GM21737 (cell line): ENCODE results near the gene TBXA2R.
"Not testable (repeated sequence)": the region's sequence is repeated elsewhere in the genome, so short reads cannot be mapped to it uniquely, and the experiment has no call there.

Experiments
- ATAC-seq: cut with Tn5 transposase; IDR thresholded peaks from one replicate; pipeline ENCODE4 v1.9.1; 2021; ENCODE audit warnings: mild to moderate bottlenecking, moderate library complexity; ENCODE audit not compliant: unreplicated experiment

TBXA2R gene

GRCh38 chr19:3606690-3607289, at the start of gene TBXA2R:
TSS of gene TBXA2R (minus strand) at chr19:3606875. CDS start at chr19:3600634, 6,241 bp downstream.
- no peak for ATAC-seq

GRCh38 chr19:3656073-3656746, 49.5 kb upstream of the TBXA2R start:
- no peak for ATAC-seq

- no peak for ATAC-seq
Measured at GRCh38 chr19:3655402-3656072, 48.9 kb upstream of the TBXA2R start.

GRCh38 chr19:3653865-3654513, 47.3 kb upstream of the TBXA2R start:
- no peak for ATAC-seq

GRCh38 chr19:3653081-3653795, 46.6 kb upstream of the TBXA2R start:
- ATAC-seq: no peak

- no peak for ATAC-seq
Measured at GRCh38 chr19:3652422-3652821, 45.7 kb upstream of the TBXA2R start.

- no peak for ATAC-seq
Measured at GRCh38 chr19:3651684-3652083, 45.0 kb upstream of the TBXA2R start.

- ATAC-seq: no peak
Measured at GRCh38 chr19:3649888-3650287, 43.2 kb upstream of the TBXA2R start.

- ATAC-seq: no peak
Measured at GRCh38 chr19:3648037-3648905, 41.6 kb upstream of the TBXA2R start.

GRCh38 chr19:3647102-3647501, 40.4 kb upstream of the TBXA2R start:
- ATAC-seq: not testable (repeated sequence)

GRCh38 chr19:3646336-3647092, 39.8 kb upstream of the TBXA2R start:
- no peak for ATAC-seq

- no peak for ATAC-seq
Measured at GRCh38 chr19:3645726-3646125, 39.1 kb upstream of the TBXA2R start.

GRCh38 chr19:3645067-3645396, 38.4 kb upstream of the TBXA2R start:
- no peak for ATAC-seq

- ATAC-seq: no peak
Measured at GRCh38 chr19:3644351-3645066, 37.8 kb upstream of the TBXA2R start.

- no peak for ATAC-seq
Measured at GRCh38 chr19:3643674-3644313, 37.1 kb upstream of the TBXA2R start.

- no peak for ATAC-seq
Measured at GRCh38 chr19:3642987-3643673, 36.5 kb upstream of the TBXA2R start.

- no peak for ATAC-seq
Measured at GRCh38 chr19:3642296-3642695, 35.6 kb upstream of the TBXA2R start.
